Neuronal stem cell (in vitro differentiated cells): ENCODE data around the gene TPX2.

ENCODE experiments used
- DNase-seq: peaks from one replicate; pipeline ENCODE4 v3.0.0-alpha.2; 2013; ENCODE audit warnings: low spot score
- H2AFZ ChIP-seq: one replicate; pipeline ENCODE4 v1.6.1; 2013; ENCODE audit warnings: mild to moderate bottlenecking, low read length, inconsistent platforms
- H2AK5ac ChIP-seq: 2 replicates; pipeline ENCODE4 v1.6.1; 2013; ENCODE audit warnings: low read depth, mild to moderate bottlenecking, inconsistent platforms, low read length, moderate library complexity, mixed read lengths
- H2BK120ac ChIP-seq: 2 replicates; pipeline ENCODE4 v1.6.1; 2013; ENCODE audit warnings: low read depth, mild to moderate bottlenecking, inconsistent platforms, low read length, moderate library complexity, mixed read lengths
- H2BK12ac ChIP-seq: one replicate; pipeline ENCODE4 v1.6.1; 2013; ENCODE audit warnings: low read length, inconsistent platforms
- H2BK15ac ChIP-seq: 2 replicates; pipeline ENCODE4 v1.6.1; 2013; ENCODE audit warnings: mild to moderate bottlenecking, low read length, inconsistent platforms, mixed read lengths
- H2BK5ac ChIP-seq: one replicate; pipeline ENCODE4 v1.6.1; 2013; ENCODE audit warnings: inconsistent platforms, mild to moderate bottlenecking, low read length, moderate library complexity
- H3K14ac ChIP-seq: one replicate; pipeline ENCODE4 v1.6.1; 2013; ENCODE audit warnings: low read length, inconsistent platforms
- H3K18ac ChIP-seq: 2 replicates; pipeline ENCODE4 v1.6.1; 2013; ENCODE audit warnings: low read length, inconsistent platforms
- H3K23ac ChIP-seq: 2 replicates; pipeline ENCODE4 v1.6.1; 2013; ENCODE audit warnings: low read depth, mild to moderate bottlenecking, mixed read lengths, low read length, inconsistent platforms; ENCODE audit not compliant: poor library complexity
- H3K27ac ChIP-seq: replicated peaks from 3 replicates; pipeline ENCODE4 v1.5.1; 2013; ENCODE audit warnings: low read length, inconsistent platforms
- H3K27me3 ChIP-seq, 3 experiments: 2 replicates each; pipeline ENCODE4 v1.6.1; 2013; ENCODE audit warnings: low read length in 3 of 3, mild to moderate bottlenecking in 2 of 3, inconsistent platforms in 1 of 3, low read depth in 1 of 3, mixed read lengths in 1 of 3, moderate library complexity in 1 of 3; ENCODE audit not compliant: control insufficient read depth in 3 of 3, insufficient read depth in 3 of 3
- H3K36me3 ChIP-seq, 2 donors: replicated peaks in 1 of 2; 2 replicates each; pipeline ENCODE4 v1.6.1; 2013; ENCODE audit warnings: low read length in 2 of 2; ENCODE audit not compliant: control insufficient read depth in 2 of 2, insufficient read depth in 2 of 2
- H3K4ac ChIP-seq: 2 replicates; pipeline ENCODE4 v1.6.1; 2013; ENCODE audit warnings: inconsistent platforms, mild to moderate bottlenecking, low read length, moderate library complexity
- H3K4me1 ChIP-seq, 2 donors: 1 replicate in 1 of 2; 2 replicates in 1 of 2; pipeline ENCODE4 v1.6.1; 2013; ENCODE audit warnings: low read length in 2 of 2, low read depth in 1 of 2; ENCODE audit not compliant: control insufficient read depth in 2 of 2, insufficient read depth in 1 of 2
- H3K4me2 ChIP-seq: one replicate; pipeline ENCODE4 v1.6.1; 2013; ENCODE audit warnings: mild to moderate bottlenecking, low read length, inconsistent platforms; ENCODE audit not compliant: insufficient read depth, poor library complexity, severe bottlenecking
- H3K4me3 ChIP-seq, 2 donors: 2 replicates each; pipeline ENCODE4 v1.5.1; 2013; ENCODE audit warnings: low read length in 2 of 2, mild to moderate bottlenecking in 2 of 2, inconsistent platforms in 1 of 2, moderate library complexity in 1 of 2
- H3K79me1 ChIP-seq: one replicate; pipeline ENCODE4 v1.6.1; 2013; ENCODE audit warnings: low read depth, mild to moderate bottlenecking, inconsistent platforms, low read length, moderate library complexity
- H3K9ac ChIP-seq: one replicate; pipeline ENCODE4 v1.6.1; 2013; ENCODE audit warnings: mild to moderate bottlenecking, low read depth, low read length, inconsistent platforms; ENCODE audit not compliant: poor library complexity
- H3K9me3 ChIP-seq, 2 donors: replicated peaks in 1 of 2; 2 replicates each; pipeline versions ENCODE3 to v1.6.1; 2013; ENCODE audit warnings: low read length in 2 of 2, mild to moderate bottlenecking in 2 of 2, inconsistent platforms in 1 of 2, low read depth in 1 of 2, mixed read lengths in 1 of 2, moderate library complexity in 1 of 2; ENCODE audit not compliant: control insufficient read depth in 2 of 2, insufficient read depth in 1 of 2
- H4K8ac ChIP-seq: one replicate; pipeline ENCODE4 v1.6.1; 2013; ENCODE audit warnings: low read depth, mild to moderate bottlenecking, inconsistent platforms, low read length, moderate library complexity
- H4K91ac ChIP-seq: one replicate; pipeline ENCODE4 v1.6.1; 2013; ENCODE audit warnings: low read length, low read depth, mild to moderate bottlenecking, inconsistent platforms; ENCODE audit not compliant: poor library complexity
- WGBS, 2 donors: extraction: QIAGEN DNeasy Blood & Tissue Kit; methylation state at CpG; one replicate each; pipeline ENCODE4 v1.1.7; 2013; ENCODE audit warnings: missing lambda C conversion rate in 2 of 2, mixed read lengths in 1 of 2; ENCODE audit not compliant: insufficient read length in 2 of 2, insufficient replicate concordance in 1 of 2; ENCODE audit errors: extremely low coverage in 2 of 2; 5-methylcytosine and 5-hydroxymethylcytosine counted together

Gene TPX2

GRCh38 chr20:31835977-31836852, 97.1 kb downstream of the TPX2 start:
- Histone ChIP-seq H3K27ac (no peak overlapping the region), H4K91ac (peak overlapping the region; percentile 49), H2AFZ (no peak overlapping the region), H3K14ac (no peak overlapping the region), H3K9me3 (no peaks in the 10 kb centered on the region), H3K27me3 (no peaks in the 10 kb centered on the region), H2BK12ac (no peak overlapping the region), H3K4me3 (no peak overlapping the region), H3K23ac (no peak overlapping the region), H3K9ac (no peak overlapping the region), H3K36me3 (no peaks in the 10 kb centered on the region), H4K8ac (peak overlapping the region; percentile 84), H2AK5ac (peak overlapping the region; percentile 72), H3K4me1 (peaks cover 27 to 37% of the 10 kb centered on the region in 2 donors), H3K4me2 (no peak overlapping the region), H3K79me1 (no peaks in the 10 kb centered on the region), H3K4ac (peak overlapping the region; percentile 20), H3K18ac (peak overlapping the region; percentile 66), H2BK5ac (peak overlapping the region; percentile 21), H2BK15ac (peak overlapping the region; percentile 18), H2BK120ac (no peak overlapping the region)
- DNase-seq, result no peak
- no CpG with 5 or more reads among the region's 14 CpGs for WGBS, 2 donors

DNA sequence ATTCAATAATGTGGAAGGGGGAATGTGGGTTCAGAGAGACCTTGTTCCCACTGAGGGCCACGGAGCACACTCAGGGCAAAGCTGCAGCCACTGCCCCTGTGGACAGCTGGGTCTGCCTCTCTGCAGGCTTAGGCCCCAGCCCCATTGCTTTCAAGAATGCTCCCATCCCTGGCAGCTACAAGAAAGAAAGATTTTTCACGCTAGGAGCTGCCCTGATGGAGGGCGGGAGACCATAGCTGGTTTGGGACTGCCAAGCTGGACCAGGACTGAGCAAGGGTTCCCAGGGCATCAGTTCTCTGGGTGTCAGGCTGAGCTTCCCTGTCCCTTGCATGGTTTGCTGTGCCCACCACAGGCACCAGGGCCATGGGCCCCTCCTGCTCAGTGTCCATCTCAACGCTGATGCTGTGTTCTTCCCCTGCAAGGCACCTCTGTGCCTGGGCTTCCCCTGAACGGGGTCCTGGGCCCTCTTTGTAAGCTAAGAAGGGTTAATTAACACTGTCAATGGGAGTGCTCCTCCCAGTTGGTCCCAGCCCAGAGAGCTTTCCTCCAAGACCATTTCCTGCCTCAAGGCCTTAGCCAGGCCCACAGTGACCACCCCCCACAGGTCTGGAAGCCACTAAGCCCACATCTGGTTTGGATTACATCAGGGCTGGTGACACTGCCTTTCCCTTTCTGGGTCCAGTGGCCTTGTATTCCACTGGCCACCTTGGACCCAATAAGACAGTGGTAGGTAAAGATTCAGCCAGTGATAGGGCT, 97.9 kb downstream of the TPX2 start:
- Histone ChIP-seq H2BK15ac (peak overlapping the region; percentile 3), H3K9ac (peak overlapping the region; percentile 35), H3K18ac (peak overlapping the region; percentile 39), H3K4me1 (peaks cover 32 to 38% of the 10 kb centered on the region in 2 donors), H3K4me3 (no peak overlapping the region), H4K8ac (no peak overlapping the region), H3K27me3 (no peaks in the 10 kb centered on the region), H4K91ac (no peak overlapping the region), H3K36me3 (no peaks in the 10 kb centered on the region), H2BK12ac (no peak overlapping the region), H3K27ac (no peak overlapping the region), H2AK5ac (peak overlapping the region; percentile 6), H3K9me3 (no peaks in the 10 kb centered on the region), H3K23ac (no peak overlapping the region), H2BK5ac (no peak overlapping the region), H2BK120ac (no peak overlapping the region), H3K4me2 (no peak overlapping the region), H3K14ac (no peak overlapping the region), H2AFZ (no peak overlapping the region), H3K79me1 (no peaks in the 10 kb centered on the region), H3K4ac (no peak overlapping the region)
- no peak for DNase-seq
- no CpG with 5 or more reads among the region's 5 CpGs for WGBS, 2 donors

DNA sequence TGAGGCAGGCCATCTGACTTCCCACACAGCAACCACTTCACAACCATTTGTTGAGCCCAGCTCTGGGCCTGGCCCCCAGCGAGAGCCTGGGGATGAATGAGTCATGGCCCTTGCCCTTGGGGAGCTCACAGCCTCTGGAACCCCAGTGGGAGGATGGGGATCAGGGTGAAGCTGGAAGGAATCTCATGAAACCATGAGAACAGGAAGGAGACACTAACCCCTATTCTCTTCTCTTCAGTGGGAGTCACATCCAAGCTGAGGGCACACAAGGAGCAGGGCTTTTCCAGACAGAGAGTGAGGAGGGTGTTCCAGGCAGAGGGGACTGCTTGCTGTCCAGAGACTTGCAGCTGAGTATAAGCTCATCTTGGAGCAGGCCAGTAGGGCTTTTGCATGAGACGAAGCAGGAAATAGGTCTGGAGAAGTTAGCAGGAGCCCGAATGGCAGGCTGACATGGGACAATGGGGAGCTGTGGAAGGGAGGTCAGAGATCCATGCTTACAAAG, 98.9 kb downstream of the TPX2 start:
- H3K27me3 ChIP-seq, result no peaks in the 10 kb centered on the region
- no peak overlapping the region for H3K9ac ChIP-seq
- no peak overlapping the region for H3K18ac ChIP-seq
- H3K14ac ChIP-seq, result no peak overlapping the region
- H3K4me2 ChIP-seq, result no peak overlapping the region
- no peak overlapping the region for H3K27ac ChIP-seq
- no peak overlapping the region for H2BK15ac ChIP-seq
- H2BK120ac ChIP-seq, result no peak overlapping the region
- H4K8ac ChIP-seq, result no peak overlapping the region
- no peak overlapping the region for H2BK5ac ChIP-seq
- no peak for DNase-seq
- H4K91ac ChIP-seq, result no peak overlapping the region
- peak overlapping the region; percentile 32 for H2AFZ ChIP-seq
- no peaks in the 10 kb centered on the region for H3K36me3 ChIP-seq
- H2BK12ac ChIP-seq, result no peak overlapping the region
- H3K4me1 ChIP-seq, result peaks cover 41 to 47% of the 10 kb centered on the region in 2 donors
- no peak overlapping the region for H3K4me3 ChIP-seq
- no peaks in the 10 kb centered on the region for H3K9me3 ChIP-seq
- no peak overlapping the region for H3K4ac ChIP-seq
- H2AK5ac ChIP-seq, result no peak overlapping the region
- H3K79me1 ChIP-seq, result no peaks in the 10 kb centered on the region
- no CpG with 5 or more reads among the region's 3 CpGs for WGBS, 2 donors
- no peak overlapping the region for H3K23ac ChIP-seq
